GM18951 (cell line): ENCODE measurements around the gene DDX51.

Experiments used
- POLR2A ChIP-seq: IDR thresholded peaks from 4 replicates; pipeline ENCODE4 v1.6.1; 2011; ENCODE audit warnings: mild to moderate bottlenecking; ENCODE audit not compliant: insufficient read length, insufficient read depth; ENCODE audit errors: extremely low read depth
- in situ Hi-C: fragments of 300-500 bp; cut with MboI; formaldehyde crosslinking; loops from one replicate; pipeline ENCODE4 v1.12.0; 2022; ENCODE audit warnings: low sequenced_read_pairs, mixed read lengths, inconsistent platforms; ENCODE audit not compliant: unreplicated experiment

The DDX51 gene

GRCh38 chr12:132168311-132169031 is 24.4 kb upstream of the DDX51 start:
- no peak for TF ChIP-seq POLR2A
- in situ Hi-C loops, result no loop called here

- in situ Hi-C loops, result no loop called here
Measured at GRCh38 chr12:132167611-132168310, 23.6 kb upstream of the DDX51 start.

GRCh38 chr12:132166801-132167591 is 22.9 kb upstream of the DDX51 start:
- in situ Hi-C loops, result no loop called here
- no peak for TF ChIP-seq POLR2A

More at GRCh38 chr12:132167611-132168310, 23.6 kb upstream of the DDX51 start:
- no peak for TF ChIP-seq POLR2A

GRCh38 chr12:132166093-132166492 is 22.0 kb upstream of the DDX51 start:
- in situ Hi-C loops, result no loop called here
- no peak for TF ChIP-seq POLR2A

GRCh38 chr12:132165584-132165983 is 21.5 kb upstream of the DDX51 start:
- in situ Hi-C loops, result no loop called here
- no peak for TF ChIP-seq POLR2A

GRCh38 chr12:132164426-132164825 is 20.3 kb upstream of the DDX51 start:
- in situ Hi-C loops, result no loop called here

GRCh38 chr12:132163911-132164288 is 19.8 kb upstream of the DDX51 start:
- no peak for TF ChIP-seq POLR2A
- in situ Hi-C loops, result no loop called here

More at GRCh38 chr12:132164426-132164825, 20.3 kb upstream of the DDX51 start:
- TF ChIP-seq POLR2A, result no peak

GRCh38 chr12:132163041-132163910 is 19.2 kb upstream of the DDX51 start:
- no peak for TF ChIP-seq POLR2A
- in situ Hi-C loops, result no loop called here

- no peak for TF ChIP-seq POLR2A
- in situ Hi-C loops, result no loop called here
Measured at GRCh38 chr12:132162508-132163031, 18.5 kb upstream of the DDX51 start.

GRCh38 chr12:132161796-132162507 is 17.8 kb upstream of the DDX51 start:
- in situ Hi-C loops, result no loop called here
- TF ChIP-seq POLR2A, result no peak

- no peak for TF ChIP-seq POLR2A
- in situ Hi-C loops, result no loop called here
Measured at GRCh38 chr12:132161036-132161781, 17.1 kb upstream of the DDX51 start.

GRCh38 chr12:132160601-132161035 is 16.5 kb upstream of the DDX51 start:
- no peak for TF ChIP-seq POLR2A
- in situ Hi-C loops, result no loop called here
